Activated effector memory CD4-positive, alpha-beta T cell treated with Interleukin-2 at 50 U/mL for 16 hours (primary cell): ENCODE results near the gene SLC16A14.
"Not testable (repeated sequence)": the region's sequence is repeated elsewhere in the genome, so short reads cannot be mapped to it uniquely, and the experiment has no call there.

Source experiments
- DNase-seq: peaks from one replicate; pipeline ENCODE4 v3.0.0-alpha.2; 2020

The SLC16A14 gene

GRCh38 chr2:230068651-230069055 is at the start of gene SLC16A14:
SLC16A14 (minus strand) TSS chr2:230068924; CDS start chr2:230059352, 9,572 bp downstream.
- DNase-seq, result peak; percentile 13

GRCh38 chr2:230106771-230107170 is 38.0 kb upstream of the SLC16A14 start:
- DNase-seq, result no peak

- not testable (repeated sequence) for DNase-seq
Measured at GRCh38 chr2:230101967-230102366, 33.2 kb upstream of the SLC16A14 start.

GRCh38 chr2:230097841-230098240 is 29.1 kb upstream of the SLC16A14 start:
- DNase-seq, result no peak

- DNase-seq, result no peak
Measured at GRCh38 chr2:230097424-230097823, 28.7 kb upstream of the SLC16A14 start.

GRCh38 chr2:230090967-230091366 is 22.2 kb upstream of the SLC16A14 start:
- DNase-seq, result no peak

GRCh38 chr2:230085201-230085600 is 16.5 kb upstream of the SLC16A14 start:
- no peak for DNase-seq

- DNase-seq, result no peak
Measured at GRCh38 chr2:230077851-230078547, 9.3 kb upstream of the SLC16A14 start.

- no peak for DNase-seq
Measured at GRCh38 chr2:230076819-230077218, 8.1 kb upstream of the SLC16A14 start.

- DNase-seq, result no peak
Measured at GRCh38 chr2:230075988-230076631, 7.4 kb upstream of the SLC16A14 start.

- DNase-seq, result no peak
Measured at GRCh38 chr2:230071421-230071820, 2.7 kb upstream of the SLC16A14 start.

GRCh38 chr2:230069402-230069801 is 678 bp upstream of the SLC16A14 start:
- DNase-seq, result no peak

- peak; percentile 23 for DNase-seq
Measured at GRCh38 chr2:230068016-230068650, 591 bp downstream of the SLC16A14 start.

- DNase-seq, result no peak
Measured at GRCh38 chr2:230060672-230061293, 7.9 kb downstream of the SLC16A14 start.

GRCh38 chr2:230053753-230054478 is 14.8 kb downstream of the SLC16A14 start:
- no peak for DNase-seq

- DNase-seq, result no peak
Measured at GRCh38 chr2:230052299-230052698, 16.4 kb downstream of the SLC16A14 start.

GRCh38 chr2:230050136-230050535 is 18.6 kb downstream of the SLC16A14 start:
- no peak for DNase-seq

- no peak for DNase-seq
Measured at GRCh38 chr2:230048010-230048671, 20.6 kb downstream of the SLC16A14 start.

GRCh38 chr2:230046491-230046890 is 22.2 kb downstream of the SLC16A14 start:
- DNase-seq, result no peak

- DNase-seq, result no peak
Measured at GRCh38 chr2:230043461-230043860, 25.3 kb downstream of the SLC16A14 start.

GRCh38 chr2:230043025-230043424 is 25.7 kb downstream of the SLC16A14 start:
- DNase-seq, result no peak

GRCh38 chr2:230042195-230042594 is 26.5 kb downstream of the SLC16A14 start:
- no peak for DNase-seq
